A549 (cell line): Measurements from ENCODE around the gene CBR3.

Source experiments
- BCL3 ChIP-seq: fragments of >200 bp; sonication (Bioruptor Twin); formaldehyde crosslinking; IDR thresholded peaks from 3 replicates; pipeline ENCODE4 v1.6.1; 2016
- CEBPB ChIP-seq, 2 experiments: fragments of >200 bp in 1 of 2; sonication (Bioruptor Twin) in 1 of 2; formaldehyde crosslinking in 1 of 2; IDR thresholded peaks; 2 replicates each; pipeline ENCODE4 v1.6.1; 2012 to 2016
- CHD2 ChIP-seq: fragments of 150-350 bp; IDR thresholded peaks from 2 replicates; pipeline ENCODE4 v1.6.1; 2014; ENCODE audit warnings: low read length; ENCODE audit not compliant: partially characterized antibody
- CTCF ChIP-seq: fragments of >200 bp; sonication (Bioruptor Twin); formaldehyde crosslinking; IDR thresholded peaks from 3 replicates; pipeline ENCODE4 v1.5.1; 2016
- E2F6 ChIP-seq: IDR thresholded peaks from 2 replicates; pipeline ENCODE4 v1.6.1; 2012; ENCODE audit warnings: low read depth, borderline replicate concordance
- EP300 ChIP-seq, 2 experiments: fragments of >200 bp; sonication (Bioruptor Twin); formaldehyde crosslinking; IDR thresholded peaks; 2 replicates in 1 of 2; 3 replicates in 1 of 2; pipeline ENCODE4 v1.6.1; 2016 to 2017
- KDM5A ChIP-seq: fragments of 200-600 bp; sonication (generic); IDR thresholded peaks from 2 replicates; pipeline ENCODE4 v1.6.1; 2016; ENCODE audit warnings: antibody characterized with exemption, mild to moderate bottlenecking
- POLR2A ChIP-seq: IDR thresholded peaks from 2 replicates; pipeline ENCODE4 v1.6.1; 2012; ENCODE audit warnings: mild to moderate bottlenecking, low read length
- TF ChIP-seq, protein P1 (sequence below): fragments of 450-650 bp; IDR thresholded peaks from 2 replicates; pipeline ENCODE4 v1.6.1; 2014; ENCODE audit warnings: antibody characterized with exemption

DNA sequence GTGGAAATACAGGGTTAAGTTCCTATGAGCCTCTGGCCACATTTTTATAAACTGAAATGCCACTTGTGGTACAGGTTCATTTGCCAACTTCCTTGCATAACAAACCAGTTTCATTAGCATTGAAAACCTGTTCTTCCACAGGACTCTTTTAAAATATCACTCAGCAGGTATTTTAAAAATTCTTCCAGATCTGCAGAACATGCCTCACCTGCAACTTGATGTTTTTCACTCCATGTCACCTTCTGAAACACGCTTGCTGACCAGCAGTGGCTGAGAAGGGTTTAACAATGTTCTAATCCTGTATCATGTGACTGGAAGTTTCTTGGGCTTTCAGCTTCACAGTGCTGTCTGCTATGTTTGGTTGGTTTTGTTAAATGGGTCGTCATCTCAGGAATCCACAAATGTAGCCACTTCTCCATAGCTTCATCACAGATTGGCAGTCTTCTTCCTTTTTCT, 17.6 kb upstream of the CBR3 start:
- TF ChIP-seq, protein P1, sequence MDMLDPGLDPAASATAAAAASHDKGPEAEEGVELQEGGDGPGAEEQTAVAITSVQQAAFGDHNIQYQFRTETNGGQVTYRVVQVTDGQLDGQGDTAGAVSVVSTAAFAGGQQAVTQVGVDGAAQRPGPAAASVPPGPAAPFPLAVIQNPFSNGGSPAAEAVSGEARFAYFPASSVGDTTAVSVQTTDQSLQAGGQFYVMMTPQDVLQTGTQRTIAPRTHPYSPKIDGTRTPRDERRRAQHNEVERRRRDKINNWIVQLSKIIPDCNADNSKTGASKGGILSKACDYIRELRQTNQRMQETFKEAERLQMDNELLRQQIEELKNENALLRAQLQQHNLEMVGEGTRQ, result no peak
- TF ChIP-seq POLR2A (no peak), CTCF (no peak), CHD2 (no peak), KDM5A (no peak), E2F6 (no peak), CEBPB (IDR thresholded peaks at IDR 0.05) (no peak), BCL3 (no peak), EP300 (IDR thresholded peaks at IDR 0.05) (no peak)
